ENCODE results near the gene AP4S1. TPM values are rescaled to one million over a fixed set of nuclear protein-coding genes. Genes with fewer than 3 reads are reported as not detected.

Gene AP4S1
- total RNA-seq, 1 donor from 2014 or later, result 6.3 TPM

DNA sequence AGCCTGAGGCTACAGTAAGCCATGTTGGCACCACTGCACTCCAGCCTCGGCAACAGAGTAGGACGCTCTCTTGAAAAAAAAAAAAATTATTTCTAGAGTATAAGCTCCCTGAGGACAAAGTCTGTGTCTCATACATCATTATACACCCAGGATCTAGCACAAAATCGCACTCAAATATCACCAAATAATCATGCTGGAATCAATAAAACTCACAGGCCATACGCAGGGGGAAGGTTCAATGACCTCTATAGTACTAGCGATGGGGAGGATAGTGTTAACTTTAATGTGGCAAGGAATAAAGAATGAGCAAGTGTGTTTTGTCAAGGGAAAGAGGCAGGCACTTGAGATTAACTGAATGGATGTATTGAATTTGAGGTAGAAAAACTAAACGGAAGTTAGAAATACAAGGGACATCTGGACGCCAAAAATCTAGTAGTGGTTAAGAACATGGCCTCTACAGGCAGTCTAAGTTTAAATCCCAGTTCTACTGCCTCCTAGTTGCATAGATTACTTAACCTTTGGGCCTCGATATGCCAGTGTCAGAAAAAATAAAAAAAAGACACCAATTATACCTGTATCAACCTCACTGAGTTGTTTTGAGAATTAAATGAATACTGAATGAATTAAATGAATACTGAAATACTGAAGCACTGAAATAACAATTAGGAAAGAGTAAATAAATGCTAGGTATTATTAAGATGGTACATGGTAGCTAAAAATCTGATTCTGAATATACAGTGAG, 4.4 kb upstream of the AP4S1 start:
- Mint-ChIP-seq H3K27me3 (ENCODE audit: unreplicated experiment) (no peaks in the 10 kb centered on the region), H3K36me3 (ENCODE audit: unreplicated experiment) (peaks cover 10% of the 10 kb centered on the region), H3K4me1 (ENCODE audit: unreplicated experiment) (peaks cover 31% of the 10 kb centered on the region), H3K4me3 (ENCODE audit: unreplicated experiment) (no peak overlapping the region), H3K9me3 (ENCODE audit: unreplicated experiment) (no peaks in the 10 kb centered on the region), H3K27ac (ENCODE audit: unreplicated experiment) (no peak overlapping the region)
- no peak for DNase-seq (ENCODE audit: extremely low spot score, unreplicated experiment)
- TF ChIP-seq, protein P1, sequence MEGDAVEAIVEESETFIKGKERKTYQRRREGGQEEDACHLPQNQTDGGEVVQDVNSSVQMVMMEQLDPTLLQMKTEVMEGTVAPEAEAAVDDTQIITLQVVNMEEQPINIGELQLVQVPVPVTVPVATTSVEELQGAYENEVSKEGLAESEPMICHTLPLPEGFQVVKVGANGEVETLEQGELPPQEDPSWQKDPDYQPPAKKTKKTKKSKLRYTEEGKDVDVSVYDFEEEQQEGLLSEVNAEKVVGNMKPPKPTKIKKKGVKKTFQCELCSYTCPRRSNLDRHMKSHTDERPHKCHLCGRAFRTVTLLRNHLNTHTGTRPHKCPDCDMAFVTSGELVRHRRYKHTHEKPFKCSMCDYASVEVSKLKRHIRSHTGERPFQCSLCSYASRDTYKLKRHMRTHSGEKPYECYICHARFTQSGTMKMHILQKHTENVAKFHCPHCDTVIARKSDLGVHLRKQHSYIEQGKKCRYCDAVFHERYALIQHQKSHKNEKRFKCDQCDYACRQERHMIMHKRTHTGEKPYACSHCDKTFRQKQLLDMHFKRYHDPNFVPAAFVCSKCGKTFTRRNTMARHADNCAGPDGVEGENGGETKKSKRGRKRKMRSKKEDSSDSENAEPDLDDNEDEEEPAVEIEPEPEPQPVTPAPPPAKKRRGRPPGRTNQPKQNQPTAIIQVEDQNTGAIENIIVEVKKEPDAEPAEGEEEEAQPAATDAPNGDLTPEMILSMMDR (IDR thresholded peaks at IDR 0.05), result no peak

DNA sequence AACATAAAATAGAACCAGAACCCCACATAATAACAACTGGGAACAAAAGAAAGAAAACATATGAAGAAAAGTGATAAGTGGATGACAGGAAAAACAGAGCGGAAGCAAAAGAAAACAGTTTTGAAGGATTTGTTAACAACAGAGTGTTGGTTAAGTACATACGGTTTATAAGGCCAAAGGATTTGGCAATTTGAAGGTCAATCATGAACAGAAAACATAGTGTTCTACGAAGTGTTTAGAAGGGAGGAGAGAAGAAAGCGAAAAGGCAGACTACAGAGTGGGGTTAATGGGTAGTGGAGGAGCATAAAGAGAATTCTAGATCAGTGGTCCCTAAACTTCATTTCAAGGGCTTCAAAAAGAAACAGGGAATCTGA, 3.9 kb upstream of the AP4S1 start:
- peak overlapping the region; percentile 43 for H3K27ac Mint-ChIP-seq (ENCODE audit: unreplicated experiment)
- no peaks in the 10 kb centered on the region for H3K9me3 Mint-ChIP-seq (ENCODE audit: unreplicated experiment)
- H3K27me3 Mint-ChIP-seq (ENCODE audit: unreplicated experiment), result no peaks in the 10 kb centered on the region
- DNase-seq (ENCODE audit: extremely low spot score, unreplicated experiment), result no peak
- H3K36me3 Mint-ChIP-seq (ENCODE audit: unreplicated experiment), result peaks cover 10% of the 10 kb centered on the region
- TF ChIP-seq, protein P1 (IDR thresholded peaks at IDR 0.05), result no peak
- H3K4me1 Mint-ChIP-seq (ENCODE audit: unreplicated experiment), result peaks cover 31% of the 10 kb centered on the region
- H3K4me3 Mint-ChIP-seq (ENCODE audit: unreplicated experiment), result no peak overlapping the region

DNA sequence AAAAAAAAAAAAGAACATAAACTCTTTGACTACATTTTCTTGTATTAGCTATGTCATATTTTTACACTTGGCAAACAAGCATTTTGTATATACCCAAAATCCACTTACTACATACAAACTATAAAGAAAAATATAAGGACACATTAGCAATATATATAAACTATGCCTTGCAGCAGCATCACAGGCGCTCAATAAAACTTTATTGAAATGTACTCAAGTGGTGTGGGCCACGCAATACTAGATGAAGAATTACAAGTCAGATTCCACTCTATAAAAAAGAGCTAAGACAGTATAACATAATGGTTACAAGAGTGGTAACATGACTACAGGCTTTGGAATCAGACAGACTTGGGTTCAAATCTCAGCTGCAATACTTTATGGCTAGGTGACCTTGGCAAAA, 3.1 kb upstream of the AP4S1 start:
- TF ChIP-seq, protein P1 (IDR thresholded peaks at IDR 0.05), result no peak
- Mint-ChIP-seq H3K4me1 (ENCODE audit: unreplicated experiment) (peaks cover 35% of the 10 kb centered on the region), H3K9me3 (ENCODE audit: unreplicated experiment) (no peaks in the 10 kb centered on the region), H3K27me3 (ENCODE audit: unreplicated experiment) (no peaks in the 10 kb centered on the region), H3K4me3 (ENCODE audit: unreplicated experiment) (no peak overlapping the region), H3K27ac (ENCODE audit: unreplicated experiment) (no peak overlapping the region), H3K36me3 (ENCODE audit: unreplicated experiment) (peaks cover 10% of the 10 kb centered on the region)
- DNase-seq (ENCODE audit: extremely low spot score, unreplicated experiment), result no peak

DNA sequence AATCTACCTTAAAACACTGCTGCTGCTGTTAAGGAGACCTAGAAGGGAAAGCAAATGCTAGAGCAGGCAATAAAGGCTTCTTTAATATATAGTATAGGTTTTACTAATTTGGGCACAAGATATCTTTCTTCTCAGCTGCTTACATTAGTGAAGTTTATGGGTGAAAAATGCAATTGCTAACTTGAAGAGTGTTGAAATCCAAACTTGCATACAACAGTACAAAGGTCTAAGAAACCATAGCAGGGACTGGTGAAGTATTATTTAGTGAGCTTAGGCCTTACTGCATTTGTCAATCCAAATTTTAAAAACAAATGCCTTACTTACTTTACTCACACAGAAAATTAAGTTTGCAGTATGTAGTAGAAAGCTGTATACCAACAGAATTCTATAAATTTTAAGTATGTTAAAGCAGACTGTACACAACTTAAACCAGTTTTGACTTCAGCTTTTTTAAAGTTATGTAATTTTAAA, 1.4 kb upstream of the AP4S1 start:
- no peak for DNase-seq (ENCODE audit: extremely low spot score, unreplicated experiment)
- H3K4me1 Mint-ChIP-seq (ENCODE audit: unreplicated experiment), result peaks cover 36% of the 10 kb centered on the region
- H3K36me3 Mint-ChIP-seq (ENCODE audit: unreplicated experiment), result peaks cover 10% of the 10 kb centered on the region
- TF ChIP-seq, protein P1 (IDR thresholded peaks at IDR 0.05), result no peak
- no peaks in the 10 kb centered on the region for H3K27me3 Mint-ChIP-seq (ENCODE audit: unreplicated experiment)
- no peak overlapping the region for H3K27ac Mint-ChIP-seq (ENCODE audit: unreplicated experiment)
- H3K9me3 Mint-ChIP-seq (ENCODE audit: unreplicated experiment), result no peaks in the 10 kb centered on the region
- peak overlapping the region; percentile 89 for H3K4me3 Mint-ChIP-seq (ENCODE audit: unreplicated experiment)

DNA sequence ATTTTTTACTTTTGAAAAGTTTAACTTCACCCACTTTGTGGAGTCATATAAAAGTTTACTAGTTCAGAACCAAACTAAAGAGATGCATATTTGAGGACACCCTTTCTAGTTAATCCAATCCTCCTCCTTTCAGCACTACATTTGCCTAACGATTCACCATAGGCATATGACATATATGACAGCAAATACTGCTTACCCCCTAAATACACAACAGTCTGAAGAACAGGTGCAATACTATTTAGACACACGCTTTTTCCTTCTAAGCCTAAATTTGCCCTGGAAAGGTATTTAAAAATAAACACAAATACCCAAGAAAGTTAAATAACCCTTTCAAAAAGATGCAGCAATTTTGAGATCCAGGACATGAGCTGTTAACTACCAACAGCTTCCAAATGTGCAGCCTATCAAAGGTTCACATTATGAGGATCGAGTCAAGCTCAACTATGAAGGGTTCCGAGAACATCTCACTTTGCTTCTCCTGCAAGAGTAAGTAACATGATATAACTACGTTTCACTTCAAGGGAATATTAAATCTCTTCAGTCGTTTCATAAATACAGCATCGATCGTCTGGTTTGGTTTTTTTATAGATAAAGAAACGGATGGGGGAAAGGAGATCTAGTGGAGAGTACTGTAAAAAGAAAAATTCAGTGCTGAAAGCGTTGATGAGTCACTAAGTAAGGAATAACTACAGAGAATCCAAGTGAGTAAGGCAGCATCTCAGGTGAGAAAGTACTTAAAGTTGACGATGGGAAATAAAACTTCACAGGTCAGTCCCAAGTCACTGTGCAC, 677 bp upstream of the AP4S1 start:
- Mint-ChIP-seq H3K4me1 (ENCODE audit: unreplicated experiment) (peaks cover 36% of the 10 kb centered on the region), H3K36me3 (ENCODE audit: unreplicated experiment) (peaks cover 10% of the 10 kb centered on the region), H3K9me3 (ENCODE audit: unreplicated experiment) (no peaks in the 10 kb centered on the region), H3K4me3 (ENCODE audit: unreplicated experiment) (peak overlapping the region; percentile 89), H3K27me3 (ENCODE audit: unreplicated experiment) (no peaks in the 10 kb centered on the region), H3K27ac (ENCODE audit: unreplicated experiment) (peak overlapping the region; percentile 79)
- no peak for DNase-seq (ENCODE audit: extremely low spot score, unreplicated experiment)
- TF ChIP-seq, protein P1 (IDR thresholded peaks at IDR 0.05), result no peak
